Stimulated activated CD4-positive, alpha-beta T cell treated with anti-CD3 and anti-CD28 coated beads, Interleukin-2, amount 100 ng/mL, for 4 hours (primary cell): ENCODE results near the gene LAMB4.

ENCODE experiments used
- DNase-seq: peaks from one replicate; pipeline ENCODE4 v3.0.0-alpha.2; 2020; ENCODE audit warnings: low read depth

Gene LAMB4

DNA sequence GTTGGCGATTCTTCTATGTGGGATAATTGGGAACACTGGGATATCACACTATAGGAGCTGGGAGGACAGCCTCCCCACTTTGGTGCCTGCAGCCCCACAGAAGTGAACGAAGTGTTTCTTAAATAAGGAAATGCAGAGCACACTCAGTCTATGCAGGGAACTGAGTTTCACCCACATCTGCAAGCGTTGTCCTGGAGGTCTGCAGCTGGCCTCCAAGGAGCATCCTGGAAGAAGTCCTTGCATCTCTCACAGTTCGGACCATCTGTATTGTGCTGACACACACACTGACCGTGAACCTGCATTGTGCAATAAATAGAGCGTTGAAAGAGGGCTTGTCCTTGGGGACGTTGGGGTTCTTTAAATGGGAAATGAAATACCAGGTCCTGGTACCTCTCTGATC is 25.8 kb downstream of the LAMB4 start:
- no peak for DNase-seq

DNA sequence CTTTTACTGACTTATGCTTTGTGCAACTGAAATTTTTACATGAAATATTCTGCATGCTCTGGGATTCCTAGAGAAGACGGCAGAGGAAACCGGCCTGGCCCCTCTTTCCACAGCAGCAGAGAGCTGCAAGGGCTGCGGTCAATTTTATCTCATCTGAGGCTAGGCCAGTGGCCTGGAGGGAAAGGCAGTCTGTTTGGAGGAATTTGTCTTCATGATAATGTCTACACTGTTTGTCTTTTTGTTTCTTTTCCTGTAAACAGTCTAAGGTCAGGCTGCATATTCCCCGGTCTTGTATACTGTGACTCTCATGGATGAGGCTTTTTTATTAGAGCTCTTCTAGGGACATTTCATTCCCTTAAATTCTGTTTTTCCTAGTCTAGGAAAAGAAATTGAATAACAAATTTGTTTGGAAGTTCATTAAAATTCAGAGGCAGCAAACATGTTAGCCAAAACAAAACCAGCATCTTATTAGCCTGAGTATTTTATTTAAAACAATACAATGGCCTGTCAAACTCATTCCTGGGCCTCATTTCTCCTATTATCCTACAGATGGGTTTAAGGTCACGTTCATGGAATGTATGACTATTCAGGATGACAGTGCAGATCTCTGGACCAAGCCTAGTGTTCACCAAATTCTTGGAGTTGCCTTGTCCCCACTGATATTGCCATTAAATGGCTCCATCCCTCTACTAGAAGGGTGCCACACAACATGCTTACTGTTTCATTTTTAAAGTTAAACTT is 26.4 kb downstream of the LAMB4 start:
- no peak for DNase-seq

DNA sequence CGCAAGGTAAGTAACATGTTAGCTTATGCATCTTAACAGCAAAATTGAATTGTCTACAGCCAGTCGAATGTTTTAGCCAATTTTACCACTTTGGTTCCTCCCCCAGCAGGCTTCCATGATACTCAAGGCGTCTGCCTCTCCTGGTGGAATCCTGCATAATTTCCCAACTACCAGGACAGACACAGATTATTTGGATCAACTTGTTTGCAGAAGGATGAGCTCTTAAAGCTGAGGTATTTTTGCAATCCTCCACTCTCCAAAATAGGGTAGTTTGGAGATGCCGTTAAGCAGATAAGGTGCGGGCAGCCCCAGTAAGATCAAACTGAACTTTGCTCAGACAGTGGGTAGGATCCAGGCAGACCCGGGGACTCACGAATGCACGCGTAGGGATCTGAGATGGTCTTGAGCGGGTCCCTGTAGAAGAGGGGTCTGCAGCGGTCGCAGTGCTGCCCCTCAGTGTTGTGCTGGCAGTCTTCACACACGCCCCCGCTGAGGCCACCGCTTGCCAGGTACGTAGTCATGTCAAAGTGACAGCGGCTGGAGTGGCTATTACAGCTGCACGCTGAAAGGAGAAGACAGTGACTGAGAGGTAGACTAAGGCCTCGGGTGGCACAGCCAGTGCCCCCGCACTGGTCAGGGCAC is 27.4 kb downstream of the LAMB4 start:
- no peak for DNase-seq

DNA sequence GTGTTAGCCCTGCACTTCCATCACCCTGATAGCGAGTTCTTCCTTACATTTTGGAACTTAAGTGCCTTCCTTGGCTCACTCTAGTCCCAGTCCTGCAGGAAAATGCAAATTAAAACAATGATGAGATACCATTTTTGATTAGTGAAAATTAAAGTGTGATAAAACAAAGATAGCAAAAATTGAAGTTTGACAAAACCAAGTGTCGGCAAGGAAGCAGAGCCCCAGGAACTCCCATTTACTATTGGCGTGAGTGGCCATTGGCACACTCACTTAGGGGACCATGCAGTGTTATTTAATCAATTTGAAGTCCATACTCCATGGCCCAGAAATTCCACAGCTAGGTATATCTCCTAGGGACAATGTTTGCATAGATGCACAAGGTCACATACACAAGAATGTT is 28.4 kb downstream of the LAMB4 start:
- no peak for DNase-seq

DNA sequence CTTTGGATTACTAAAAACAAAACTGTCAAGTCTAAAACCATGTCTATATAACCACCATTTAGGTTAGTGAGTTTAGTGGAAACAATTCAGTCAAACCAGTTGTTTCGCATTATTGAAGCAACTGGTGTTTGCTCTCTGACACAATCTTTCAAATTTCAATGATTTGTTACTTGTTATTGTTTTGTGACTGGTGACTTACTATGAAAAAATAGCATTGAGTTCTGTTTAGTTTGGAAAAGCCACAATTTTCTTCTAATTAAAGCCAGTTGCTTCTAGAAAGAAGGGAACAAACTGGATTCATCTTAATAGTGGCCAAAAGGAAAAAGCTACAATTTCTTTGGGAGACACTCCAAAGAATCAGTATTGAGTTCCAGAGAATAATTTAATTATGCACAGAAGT is 30.4 kb downstream of the LAMB4 start:
- no peak for DNase-seq

DNA sequence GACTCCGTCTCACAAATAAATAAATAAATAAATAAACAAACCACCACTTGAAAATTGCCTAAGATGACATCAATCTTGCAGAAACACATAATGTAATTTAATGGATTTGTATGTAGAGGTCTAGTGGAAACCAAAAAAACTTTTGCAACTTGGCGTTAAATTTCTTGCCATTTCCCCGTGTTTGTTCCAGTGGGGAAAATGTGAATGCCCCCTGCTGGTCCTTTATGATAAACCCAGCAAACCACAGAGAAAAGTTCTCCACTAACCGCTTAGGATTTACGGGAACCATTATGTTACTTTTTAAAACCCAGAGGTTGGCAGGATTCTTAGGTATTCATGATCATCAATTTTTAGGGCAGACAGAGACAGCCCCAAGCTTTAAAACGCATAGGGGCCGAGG is 32.5 kb downstream of the LAMB4 start:
- DNase-seq = no peak

DNA sequence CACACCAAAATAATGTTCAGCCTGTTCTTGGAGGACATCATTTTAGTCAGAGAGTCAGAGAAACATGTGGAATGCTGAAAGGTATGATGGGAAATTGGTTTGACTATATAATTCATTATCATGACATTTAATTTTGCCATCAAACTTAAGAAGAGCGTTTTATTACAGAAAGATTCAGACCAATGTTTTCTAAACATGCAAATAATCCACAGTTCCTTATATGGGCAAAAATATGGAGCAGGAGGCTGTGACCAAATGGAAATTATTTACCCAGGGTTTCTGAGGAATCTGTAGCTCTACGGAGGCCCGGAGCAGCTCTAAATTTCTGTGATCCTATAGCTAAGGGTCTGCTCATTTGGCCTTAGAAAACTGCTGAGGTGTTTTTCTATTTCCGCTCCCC is 33.2 kb downstream of the LAMB4 start:
- no peak for DNase-seq

DNA sequence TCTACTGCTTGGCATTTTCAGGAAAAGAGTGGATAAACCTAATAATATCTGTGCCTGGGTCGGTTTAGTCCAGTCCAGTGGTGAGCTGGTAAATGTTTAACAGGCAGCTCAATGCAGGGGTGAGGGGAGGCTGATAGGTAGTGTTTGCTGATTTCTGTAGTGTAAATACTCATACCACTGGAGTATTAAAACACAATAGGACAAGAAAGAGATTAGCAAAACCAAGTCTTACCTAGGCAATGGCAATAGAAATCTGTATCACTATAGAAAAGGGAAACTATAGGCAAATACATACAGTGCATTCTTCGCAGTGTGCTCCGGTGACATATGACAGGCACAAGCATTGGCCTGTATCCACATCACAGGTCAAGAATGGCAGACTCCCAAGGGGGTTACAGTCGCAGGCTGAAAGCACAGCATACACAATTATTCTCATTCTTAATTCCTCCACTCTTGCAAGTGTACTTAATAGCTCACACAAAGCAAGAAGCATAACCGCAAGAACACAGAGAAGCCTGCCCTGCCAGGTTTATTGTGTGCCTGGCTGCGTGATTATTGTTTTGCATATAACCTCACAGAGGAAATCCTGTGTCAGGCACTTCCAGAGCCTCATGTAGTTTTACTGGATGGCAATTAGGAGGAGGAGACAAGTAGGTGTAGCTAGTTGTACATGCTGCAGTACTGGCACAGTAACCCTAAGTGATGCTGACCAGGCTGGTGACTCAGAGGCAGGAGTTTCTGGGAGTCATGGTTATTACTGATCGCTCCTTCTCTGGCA is 35.0 kb downstream of the LAMB4 start:
- DNase-seq = no peak

DNA sequence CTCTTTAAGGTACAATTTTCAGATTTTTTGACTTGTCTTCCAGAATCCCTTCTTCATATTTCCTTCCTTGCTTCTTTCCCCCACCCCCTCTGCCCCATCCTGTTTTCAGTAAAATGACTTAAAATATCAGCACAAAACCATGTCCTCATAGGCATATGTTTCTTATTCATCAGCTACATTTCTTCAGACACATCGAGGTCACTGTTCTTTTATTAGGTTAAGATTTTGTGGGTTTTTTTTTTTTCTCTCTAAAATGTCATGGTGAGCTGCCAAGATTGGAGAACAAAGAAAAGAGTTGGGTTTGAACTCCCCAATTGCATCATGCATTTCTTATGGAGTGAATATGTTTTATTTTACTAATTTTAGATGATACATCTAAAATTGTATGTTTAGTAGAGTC is 35.8 kb downstream of the LAMB4 start:
- DNase-seq = no peak

DNA sequence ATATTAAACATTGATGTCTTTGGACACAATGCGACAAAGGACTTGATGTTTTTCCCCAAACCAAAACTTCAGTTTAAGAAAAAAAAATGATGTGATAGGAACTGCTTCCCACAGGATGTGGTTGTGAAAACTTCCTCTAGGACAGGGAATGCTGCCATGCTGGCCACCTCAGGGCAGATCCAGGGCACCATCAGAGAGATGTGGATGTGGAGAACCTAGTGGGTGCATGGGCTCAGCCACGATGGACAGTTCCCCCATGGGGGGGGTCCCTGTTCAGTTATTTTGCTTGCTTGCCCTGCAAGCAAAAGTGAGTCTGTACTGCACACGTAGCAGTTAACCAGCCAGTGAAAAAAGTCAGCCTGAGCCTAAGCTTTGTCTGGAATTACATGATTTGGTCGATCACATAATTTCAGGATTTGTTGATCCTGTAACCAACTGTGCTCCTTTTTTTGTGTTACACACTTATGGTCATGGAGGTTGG is 36.3 kb downstream of the LAMB4 start:
- no peak for DNase-seq

DNA sequence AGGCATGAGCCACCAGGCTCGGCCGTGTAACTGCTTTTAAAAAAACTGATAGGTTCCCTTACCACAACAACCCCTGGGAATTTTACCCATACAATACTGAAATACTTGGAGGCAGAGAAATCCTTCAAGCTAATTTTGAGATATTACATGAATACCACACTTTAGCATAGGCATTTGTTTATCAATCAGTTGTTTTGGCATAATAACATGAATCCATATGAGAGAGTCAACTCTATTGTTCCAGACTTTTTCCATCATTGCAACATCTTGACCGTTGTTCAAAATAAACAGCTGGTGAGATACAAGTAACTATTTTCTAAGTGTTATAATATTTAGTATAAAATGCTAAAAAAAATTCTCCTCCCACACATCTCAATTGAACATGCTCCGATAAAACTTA is 36.8 kb downstream of the LAMB4 start:
- DNase-seq = no peak

DNA sequence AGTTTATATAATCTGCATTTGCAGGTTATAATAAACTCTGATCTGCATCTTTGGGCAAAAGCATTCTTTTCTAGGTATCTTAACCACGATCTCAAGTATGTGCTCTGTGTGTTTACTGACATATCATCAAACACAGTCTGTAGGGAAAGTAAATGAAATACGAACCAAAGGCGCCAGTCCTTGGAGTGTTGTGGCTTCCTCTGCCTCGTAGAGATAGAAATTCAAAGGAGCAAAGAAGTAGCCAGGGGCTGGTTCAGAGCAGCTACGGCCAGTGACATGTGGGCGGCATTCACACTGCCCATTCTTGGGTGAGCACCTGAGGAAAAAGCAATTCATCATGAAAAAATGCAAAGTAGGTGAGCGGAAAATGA is 38.7 kb downstream of the LAMB4 start:
- no peak for DNase-seq

DNA sequence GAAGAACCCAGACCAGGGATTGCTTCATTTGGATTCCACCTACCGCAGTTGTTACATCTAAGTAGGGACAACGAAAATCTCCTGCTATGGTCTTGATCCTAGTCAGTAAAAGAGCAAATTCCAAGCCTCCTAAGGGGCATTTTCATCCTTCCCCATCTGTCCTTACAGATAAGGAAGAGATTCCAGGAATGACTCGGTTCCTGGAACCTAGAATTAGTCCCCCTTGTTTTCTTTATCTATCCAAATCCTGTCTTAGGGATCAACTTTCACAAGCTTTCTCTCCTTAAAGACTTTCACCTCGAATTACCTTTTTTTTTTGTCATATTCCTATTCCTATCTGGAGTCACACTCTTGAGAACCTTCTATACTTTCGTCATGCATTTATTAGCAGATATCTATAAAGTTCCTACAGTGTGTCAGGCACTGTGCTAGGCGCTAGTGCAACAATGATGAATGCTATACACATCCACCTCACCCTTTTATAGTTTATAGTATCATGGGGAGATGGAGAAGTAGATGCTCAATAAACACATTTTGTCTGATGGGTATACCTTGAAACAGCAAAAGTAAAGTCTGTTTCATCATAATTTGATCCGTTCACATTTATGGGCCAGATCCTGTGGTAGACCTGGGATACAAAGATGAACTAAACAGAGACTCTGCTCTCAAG is 39.2 kb downstream of the LAMB4 start:
- no peak for DNase-seq

DNA sequence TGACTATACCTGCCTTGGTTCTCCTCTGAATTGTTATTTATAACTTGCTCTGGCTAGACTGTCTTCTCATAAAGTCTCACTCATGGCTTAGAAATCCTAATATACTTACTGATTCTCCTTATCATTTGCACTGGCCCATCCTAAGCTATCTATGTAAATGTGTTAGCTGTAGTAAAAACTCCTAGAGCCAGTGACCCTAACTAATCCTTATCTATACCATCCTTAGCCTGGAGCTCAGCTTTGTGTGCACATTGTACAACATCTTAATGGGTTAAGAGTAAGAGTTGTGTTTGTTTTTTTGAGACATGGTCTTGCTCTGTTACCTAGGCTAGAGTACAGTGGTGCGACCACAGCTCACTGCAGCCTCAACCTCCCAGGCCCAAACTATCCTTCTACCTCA is 40.8 kb downstream of the LAMB4 start:
- no peak for DNase-seq

DNA sequence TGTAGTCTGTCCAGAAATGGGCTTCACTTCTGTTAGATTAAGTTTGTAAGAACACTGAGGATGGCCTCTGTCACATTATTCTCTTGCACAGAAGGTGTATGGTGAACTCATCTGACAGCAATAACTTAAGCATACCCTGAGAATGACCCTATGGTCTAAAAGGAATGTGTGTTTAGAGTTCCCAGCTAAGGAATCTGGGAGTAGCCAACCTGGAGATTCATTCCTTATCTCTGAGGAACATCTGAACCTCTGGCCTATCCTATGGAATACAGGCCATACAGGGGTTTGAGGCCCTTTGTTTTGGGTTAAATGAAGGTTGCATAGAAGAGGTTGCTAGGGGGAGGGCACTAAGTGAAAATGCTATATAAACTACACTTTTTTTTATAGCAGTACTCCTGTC is 41.4 kb downstream of the LAMB4 start:
- DNase-seq = no peak

DNA sequence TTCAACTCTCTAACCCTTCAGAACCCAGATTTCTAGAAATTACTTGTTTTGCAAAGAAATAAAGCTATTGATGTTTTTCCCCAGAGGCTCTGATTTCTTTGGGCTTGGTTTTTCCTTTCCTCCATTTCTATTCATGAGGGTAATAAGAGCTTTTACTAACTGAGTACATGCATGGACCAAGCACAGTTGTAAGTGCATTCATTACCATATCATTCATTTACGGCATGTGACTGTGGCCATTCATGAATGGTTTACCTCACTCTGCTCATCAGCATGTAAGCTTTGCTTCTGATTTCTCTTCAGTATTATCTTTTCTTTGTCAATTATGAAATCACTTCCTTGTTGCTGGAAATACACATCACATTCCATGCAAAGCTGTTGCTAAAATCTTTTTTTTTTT is 42.4 kb downstream of the LAMB4 start:
- DNase-seq = no peak

DNA sequence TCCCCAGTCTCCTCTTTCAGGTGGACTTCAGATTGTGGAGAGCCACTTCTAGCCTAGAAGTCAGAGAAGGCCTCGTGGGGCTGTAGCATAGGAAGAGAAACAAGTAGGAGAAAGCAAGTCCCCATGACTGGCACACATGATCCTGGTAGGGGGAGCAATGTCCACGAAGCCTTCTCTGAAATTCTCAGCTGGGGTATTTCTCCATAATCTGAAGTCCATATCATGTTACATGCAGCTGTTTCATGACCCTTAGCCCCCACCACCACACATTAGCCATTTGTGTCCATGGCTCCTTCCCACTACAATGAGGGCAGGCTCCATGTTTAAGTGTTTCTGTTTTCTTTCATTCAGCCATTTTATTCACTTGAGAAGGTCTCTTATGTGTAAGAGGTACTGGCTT is 43.2 kb downstream of the LAMB4 start:
- no peak for DNase-seq

DNA sequence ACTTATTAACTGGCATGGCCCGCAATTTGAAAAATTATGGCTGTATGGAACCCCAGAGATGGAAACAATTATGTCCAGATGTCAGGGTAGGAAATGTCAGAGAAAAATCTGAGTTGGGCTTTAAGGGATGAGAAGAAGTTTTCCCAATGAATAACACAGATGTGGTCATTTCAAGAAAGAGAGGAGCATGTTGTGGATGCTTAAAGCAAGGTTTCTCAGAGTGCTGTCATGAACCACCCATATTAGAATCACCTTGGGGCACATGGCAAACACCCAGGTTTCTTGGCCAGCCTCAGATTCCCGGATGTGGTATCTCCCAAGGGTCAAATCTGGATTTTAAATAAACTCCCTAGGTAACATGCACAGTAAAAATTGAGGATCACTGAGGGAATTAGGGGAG is 43.6 kb downstream of the LAMB4 start:
- no peak for DNase-seq

DNA sequence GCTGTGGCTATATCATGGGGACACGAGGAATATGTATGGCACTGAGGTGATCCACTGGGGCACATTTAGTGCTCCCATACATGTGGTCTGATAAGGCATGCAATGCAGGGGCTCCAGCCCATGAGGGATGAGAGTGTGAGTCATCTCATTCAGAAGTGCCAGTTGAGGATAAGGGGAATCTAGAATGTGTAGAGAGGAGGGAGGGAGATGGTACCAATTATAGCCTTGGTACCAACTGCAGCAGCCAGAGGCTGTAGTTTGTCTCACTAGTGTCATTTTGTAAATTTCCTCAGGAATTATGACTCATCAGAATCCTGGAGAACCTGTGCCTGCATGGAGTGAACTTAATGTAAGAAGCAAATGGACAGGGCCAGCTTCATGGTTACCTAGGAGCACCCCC is 46.2 kb downstream of the LAMB4 start:
- DNase-seq = no peak

DNA sequence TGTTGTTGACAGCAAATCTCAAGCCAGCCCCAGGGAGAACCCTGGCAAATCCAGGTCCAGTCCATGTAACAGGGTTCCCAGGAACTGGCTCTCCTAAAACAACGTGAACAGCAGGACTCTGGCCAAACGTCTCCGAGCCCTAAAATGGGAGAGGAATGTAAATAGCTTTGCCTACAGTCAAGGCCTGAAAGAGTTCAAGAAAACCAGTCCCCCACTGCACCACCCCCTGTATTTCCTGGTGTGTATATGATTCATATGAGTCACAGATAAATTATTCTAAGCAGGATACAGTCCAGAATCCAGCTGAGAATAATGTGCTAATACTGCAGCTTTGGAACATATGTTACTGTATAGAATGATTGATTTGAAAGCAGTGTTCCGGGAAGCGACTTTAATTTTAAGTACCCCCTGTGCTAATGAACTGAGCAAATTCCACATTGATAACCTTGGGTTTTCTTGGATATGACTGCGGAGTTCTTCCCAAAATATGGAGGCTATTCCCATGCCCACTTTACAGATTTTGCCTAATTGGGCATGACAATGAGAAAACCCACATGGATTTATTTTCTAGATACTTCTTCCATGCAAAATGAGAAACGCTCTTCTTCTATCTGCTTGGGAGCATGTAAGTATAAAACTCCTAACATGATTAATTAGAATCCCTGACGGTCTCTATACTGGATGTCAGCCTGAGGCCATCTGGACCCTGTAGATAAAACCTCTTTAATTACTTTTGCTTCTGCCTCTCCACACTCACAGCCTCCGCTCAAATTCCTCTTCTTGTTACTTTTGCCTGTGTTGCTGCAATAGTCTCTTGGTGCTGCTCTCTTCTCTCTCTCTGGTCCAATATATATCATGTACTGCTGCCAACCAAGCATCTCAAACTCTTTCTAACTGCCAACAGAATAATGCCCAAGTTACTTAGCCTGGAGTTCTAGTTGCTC is 50.2 kb downstream of the LAMB4 start:
- no peak for DNase-seq

DNA sequence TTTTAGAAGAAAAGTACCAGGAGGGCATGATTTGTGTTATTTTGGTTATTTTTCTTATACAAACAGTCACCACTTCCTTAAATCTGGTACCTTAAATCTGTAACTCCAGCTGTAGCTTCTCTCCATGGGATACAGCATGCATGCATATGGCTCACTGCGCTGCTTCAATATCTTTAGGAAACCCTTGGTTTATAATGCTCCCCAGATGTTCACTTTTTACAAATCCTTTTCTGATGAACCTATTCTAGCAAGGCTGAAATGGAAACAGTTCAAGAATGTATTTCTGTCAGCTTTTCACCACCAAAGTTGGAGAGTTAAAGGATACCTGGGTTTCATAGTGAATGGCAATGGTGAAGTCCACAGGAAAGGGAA is 50.9 kb downstream of the LAMB4 start:
- DNase-seq = no peak

DNA sequence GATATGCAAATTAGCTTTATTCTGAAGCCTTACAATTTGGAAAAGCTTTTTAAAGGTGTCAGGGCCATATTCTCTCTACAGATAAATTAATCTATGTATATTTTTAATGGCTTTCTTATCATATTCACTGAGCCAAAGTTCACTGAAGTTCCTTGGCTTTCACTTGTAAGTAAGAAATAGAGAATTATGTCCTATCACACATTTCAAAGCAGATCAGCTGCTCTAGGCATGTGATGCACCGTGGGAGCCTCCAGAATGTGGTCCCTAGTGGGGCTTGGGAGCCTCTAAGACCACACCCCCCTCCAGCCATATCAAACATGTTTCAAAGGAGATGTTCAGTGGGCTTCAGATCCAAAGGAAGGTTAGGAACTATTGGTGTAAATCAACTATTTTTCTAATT is 51.5 kb downstream of the LAMB4 start:
- no peak for DNase-seq
